GM12801 (cell line): ENCODE results near the gene TMEM184C.

Experiments used
- TF ChIP-seq, protein P1 (sequence below): IDR thresholded peaks from one replicate; pipeline ENCODE4 v1.5.1; 2011; ENCODE audit warnings: control low read depth; ENCODE audit not compliant: insufficient read length; ENCODE audit errors: extremely low read depth

The TMEM184C gene

GRCh38 chr4:147704846-147705245 is 87.6 kb downstream of the TMEM184C start:
- TF ChIP-seq, protein P1, sequence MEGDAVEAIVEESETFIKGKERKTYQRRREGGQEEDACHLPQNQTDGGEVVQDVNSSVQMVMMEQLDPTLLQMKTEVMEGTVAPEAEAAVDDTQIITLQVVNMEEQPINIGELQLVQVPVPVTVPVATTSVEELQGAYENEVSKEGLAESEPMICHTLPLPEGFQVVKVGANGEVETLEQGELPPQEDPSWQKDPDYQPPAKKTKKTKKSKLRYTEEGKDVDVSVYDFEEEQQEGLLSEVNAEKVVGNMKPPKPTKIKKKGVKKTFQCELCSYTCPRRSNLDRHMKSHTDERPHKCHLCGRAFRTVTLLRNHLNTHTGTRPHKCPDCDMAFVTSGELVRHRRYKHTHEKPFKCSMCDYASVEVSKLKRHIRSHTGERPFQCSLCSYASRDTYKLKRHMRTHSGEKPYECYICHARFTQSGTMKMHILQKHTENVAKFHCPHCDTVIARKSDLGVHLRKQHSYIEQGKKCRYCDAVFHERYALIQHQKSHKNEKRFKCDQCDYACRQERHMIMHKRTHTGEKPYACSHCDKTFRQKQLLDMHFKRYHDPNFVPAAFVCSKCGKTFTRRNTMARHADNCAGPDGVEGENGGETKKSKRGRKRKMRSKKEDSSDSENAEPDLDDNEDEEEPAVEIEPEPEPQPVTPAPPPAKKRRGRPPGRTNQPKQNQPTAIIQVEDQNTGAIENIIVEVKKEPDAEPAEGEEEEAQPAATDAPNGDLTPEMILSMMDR, result no peak

DNA sequence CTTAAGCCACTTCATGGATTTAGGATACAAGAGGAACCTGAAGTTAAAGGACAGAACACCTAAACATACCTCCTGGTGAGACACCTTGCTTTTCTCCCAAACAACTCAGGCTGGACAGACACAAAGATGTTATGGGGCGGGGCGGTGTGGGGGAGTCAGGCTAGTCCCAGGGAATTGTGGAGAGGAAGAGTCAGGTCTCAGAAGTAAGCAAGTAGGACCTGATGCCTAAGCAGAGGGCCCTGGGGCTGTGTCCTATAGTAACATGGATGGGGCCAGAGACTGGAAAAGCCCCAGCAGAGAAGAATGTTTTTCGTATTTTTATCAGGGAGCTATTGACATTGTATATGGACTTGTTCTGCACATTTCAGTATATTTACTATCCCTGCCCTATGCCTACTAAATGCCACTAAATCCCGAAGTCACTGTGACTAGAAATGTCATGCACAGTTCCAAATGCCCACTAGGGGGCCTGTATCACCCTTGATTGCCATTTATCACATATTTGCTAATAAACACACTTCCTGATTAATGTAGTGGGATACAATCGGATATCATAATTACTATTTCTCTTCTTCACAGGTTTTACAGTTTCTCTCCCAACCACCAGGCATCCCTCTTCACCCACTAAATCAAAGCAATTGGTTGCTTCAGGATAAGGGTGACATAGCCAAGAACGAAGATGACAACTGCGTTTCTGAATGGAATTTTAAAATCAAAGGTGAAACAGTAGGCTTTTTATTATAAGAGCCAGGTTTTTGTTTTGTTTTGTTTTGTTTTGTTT is 90.9 kb downstream of the TMEM184C start:
- TF ChIP-seq, protein P1, result no peak

DNA sequence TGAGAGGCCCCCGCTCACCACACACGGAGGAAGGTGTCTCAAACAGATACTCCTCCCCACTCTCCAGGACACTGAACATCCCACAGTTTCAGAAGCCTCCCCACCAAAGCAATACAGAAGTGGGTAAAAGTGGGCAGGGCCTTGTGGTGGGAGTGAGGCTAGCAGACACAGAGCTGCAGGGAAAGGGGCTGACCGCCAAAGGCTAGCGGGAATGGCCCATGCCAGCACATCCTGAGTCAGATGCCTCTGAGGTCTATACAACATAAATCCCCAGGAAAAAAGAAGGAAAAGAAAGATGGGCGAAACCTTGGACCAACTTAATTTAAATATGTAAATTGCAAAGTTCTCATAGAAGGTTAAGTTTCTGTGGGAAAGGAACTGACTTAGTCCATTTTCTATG is 92.8 kb downstream of the TMEM184C start:
- TF ChIP-seq, protein P1, result no peak

- TF ChIP-seq, protein P1, result no peak
These were observed 97.6 kb downstream of the TMEM184C start for GRCh38 chr4:147714575-147715401.

DNA sequence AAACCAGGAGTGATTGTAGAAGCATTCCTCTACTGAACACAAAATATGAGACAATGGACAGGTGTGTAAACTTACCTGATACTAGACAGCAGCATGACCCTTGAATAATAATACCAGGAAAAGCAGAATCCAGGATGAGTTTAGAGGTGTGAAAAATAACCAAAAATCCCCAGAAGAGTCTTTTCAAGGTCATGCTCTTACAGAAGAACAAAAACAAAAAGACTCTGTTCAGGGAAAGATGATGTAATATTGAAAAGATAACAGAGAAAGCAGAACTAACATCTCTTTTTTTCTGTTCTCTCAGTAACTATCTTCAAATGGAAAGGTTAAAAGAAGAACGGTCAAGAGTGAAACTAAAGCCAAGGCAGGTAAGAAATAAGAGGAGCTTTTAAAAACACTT is 100.7 kb downstream of the TMEM184C start:
- TF ChIP-seq, protein P1, result no peak
